OCI-LY1 (cell line): ENCODE measurements around the gene CETN3.

ENCODE experiments used
- H2AFZ ChIP-seq: fragments of 200-600 bp; sonication (generic), shearing (Covaris generic); 2 replicates; pipeline ENCODE4 v1.6.0; 2014; ENCODE audit warnings: antibody characterized with exemption, mild to moderate bottlenecking, low read length
- H3F3A ChIP-seq: fragments of 200-600 bp; sonication (generic), shearing (Covaris generic); 2 replicates; pipeline ENCODE4 v1.6.0; 2014; ENCODE audit warnings: mild to moderate bottlenecking, antibody characterized with exemption, low read length, moderate library complexity; ENCODE audit not compliant: insufficient read depth
- H3K27ac ChIP-seq: fragments of 200-600 bp; sonication (generic); 2 replicates; pipeline ENCODE4 v1.5.1; 2014; ENCODE audit warnings: low read length, mixed run types, mild to moderate bottlenecking, low read depth; ENCODE audit not compliant: poor library complexity, severe bottlenecking
- H3K27me3 ChIP-seq: fragments of 200-600 bp; sonication (generic); 2 replicates; pipeline ENCODE4 v1.6.0; 2014; ENCODE audit warnings: antibody characterized with exemption, mild to moderate bottlenecking, low read length, moderate library complexity; ENCODE audit not compliant: insufficient read depth
- H3K36me3 ChIP-seq: fragments of 200-600 bp; sonication (generic); 2 replicates; pipeline ENCODE4 v1.6.1; 2014; ENCODE audit warnings: mild to moderate bottlenecking, antibody characterized with exemption, low read length, moderate library complexity, mixed read lengths; ENCODE audit not compliant: insufficient read depth
- H3K4me1 ChIP-seq: fragments of 200-600 bp; sonication (generic); 2 replicates; pipeline ENCODE4 v1.5.1; 2014; ENCODE audit warnings: mild to moderate bottlenecking, low read length, moderate library complexity; ENCODE audit not compliant: insufficient read depth, severe bottlenecking
- H3K4me2 ChIP-seq: fragments of 200-600 bp; sonication (generic), shearing (Covaris generic); 2 replicates; pipeline ENCODE4 v1.6.1; 2014; ENCODE audit warnings: low read length
- H3K4me3 ChIP-seq: fragments of 200-600 bp; sonication (generic); 2 replicates; pipeline ENCODE4 v1.5.1; 2014; ENCODE audit warnings: low read length, low read depth, mild to moderate bottlenecking, mixed read lengths; ENCODE audit not compliant: poor library complexity, severe bottlenecking
- H3K79me2 ChIP-seq: fragments of 200-600 bp; shearing (Covaris generic); 2 replicates; pipeline ENCODE4 v1.6.1; 2016; ENCODE audit warnings: mixed run types, low read length, mixed read lengths; ENCODE audit not compliant: insufficient read depth
- H3K9ac ChIP-seq: fragments of 200-600 bp; sonication (generic), shearing (Covaris generic); 2 replicates; pipeline ENCODE4 v1.6.1; 2014; ENCODE audit warnings: mild to moderate bottlenecking, low read length, mixed read lengths
- H3K9me2 ChIP-seq: fragments of 200-600 bp; sonication (generic), shearing (Covaris generic); 2 replicates; pipeline ENCODE4 v1.6.1; 2014; ENCODE audit warnings: low read depth, mild to moderate bottlenecking, low read length, mixed read lengths
- H3K9me3 ChIP-seq: fragments of 200-600 bp; shearing (Covaris generic); 2 replicates; pipeline ENCODE4 v1.6.1; 2014; ENCODE audit warnings: low read length, mixed read lengths
- H4K20me1 ChIP-seq: fragments of 200-600 bp; sonication (generic), shearing (Covaris generic); 2 replicates; pipeline ENCODE4 v1.6.0; 2016; ENCODE audit warnings: mild to moderate bottlenecking, low read length; ENCODE audit not compliant: insufficient read depth
- CTCF ChIP-seq: fragments of 200-600 bp; sonication (generic), shearing (Covaris generic); IDR thresholded peaks from 2 replicates; pipeline ENCODE4 v1.5.1; 2017; ENCODE audit warnings: mild to moderate bottlenecking, antibody characterized with exemption, low read length, moderate library complexity, mixed read lengths
- EZH2 ChIP-seq: fragments of 200-600 bp; sonication (generic), shearing (Covaris generic); IDR thresholded peaks from 2 replicates; pipeline ENCODE4 v1.8.0; 2017; ENCODE audit warnings: borderline replicate concordance, mixed run types, mild to moderate bottlenecking, antibody characterized with exemption, low read length, moderate library complexity, mixed read lengths

The CETN3 gene

GRCh38 chr5:90424245-90424644, 14.7 kb upstream of the CETN3 start:
- H3K27ac ChIP-seq, result no peak overlapping the region
- TF ChIP-seq CTCF (no peak), EZH2 (no peak)
- H3K9ac ChIP-seq, result no peak overlapping the region
- H3K4me2 ChIP-seq, result no peak overlapping the region
- no peaks in the 10 kb centered on the region for H4K20me1 ChIP-seq
- no peak overlapping the region for H3K4me3 ChIP-seq
- H2AFZ ChIP-seq, result no peak overlapping the region
- H3F3A ChIP-seq, result no peaks in the 10 kb centered on the region
- H3K4me1 ChIP-seq, result no peaks in the 10 kb centered on the region
- no peaks in the 10 kb centered on the region for H3K27me3 ChIP-seq
- H3K9me2 ChIP-seq, result no peaks in the 10 kb centered on the region
- H3K79me2 ChIP-seq, result no peaks in the 10 kb centered on the region
- no peaks in the 10 kb centered on the region for H3K36me3 ChIP-seq
- no peaks in the 10 kb centered on the region for H3K9me3 ChIP-seq

- Histone ChIP-seq H3K79me2 (no peaks in the 10 kb centered on the region), H4K20me1 (no peaks in the 10 kb centered on the region), H3K4me2 (no peak overlapping the region), H3K9me3 (no peaks in the 10 kb centered on the region), H3K36me3 (no peaks in the 10 kb centered on the region), H3K4me1 (no peaks in the 10 kb centered on the region), H3K9ac (no peak overlapping the region), H2AFZ (no peak overlapping the region), H3K4me3 (no peak overlapping the region), H3F3A (no peaks in the 10 kb centered on the region), H3K27me3 (no peaks in the 10 kb centered on the region), H3K9me2 (no peaks in the 10 kb centered on the region), H3K27ac (no peak overlapping the region)
- TF ChIP-seq EZH2 (no peak), CTCF (peak; percentile 36)
Measured at GRCh38 chr5:90421136-90421535, 11.6 kb upstream of the CETN3 start.

- no peaks in the 10 kb centered on the region for H3K9me3 ChIP-seq
- H4K20me1 ChIP-seq, result no peaks in the 10 kb centered on the region
- H3K27ac ChIP-seq, result no peak overlapping the region
- no peak overlapping the region for H3K9ac ChIP-seq
- no peak overlapping the region for H3K4me2 ChIP-seq
- no peak overlapping the region for H2AFZ ChIP-seq
- no peaks in the 10 kb centered on the region for H3K79me2 ChIP-seq
- no peaks in the 10 kb centered on the region for H3K27me3 ChIP-seq
- no peaks in the 10 kb centered on the region for H3K9me2 ChIP-seq
- no peaks in the 10 kb centered on the region for H3K36me3 ChIP-seq
- no peak overlapping the region for H3K4me3 ChIP-seq
- H3K4me1 ChIP-seq, result no peaks in the 10 kb centered on the region
- H3F3A ChIP-seq, result no peaks in the 10 kb centered on the region
- TF ChIP-seq EZH2, result no peak
- TF ChIP-seq CTCF, result no peak
Measured at GRCh38 chr5:90418214-90418613, 8.7 kb upstream of the CETN3 start.
